NT2/D1 (cell line): Measurements from ENCODE around the gene CX3CL1.
"Not testable (repeated sequence)": the region's sequence is repeated elsewhere in the genome, so short reads cannot be mapped to it uniquely, and the experiment has no call there.

ENCODE experiments used
- DNase-seq: peaks from one replicate; pipeline ENCODE4 v3.0.0-alpha.2; 2011; ENCODE audit warnings: low read depth, low spot score
- H3K27me3 ChIP-seq: 2 replicates; pipeline ENCODE4 v1.6.0; 2011; ENCODE audit warnings: mild to moderate bottlenecking; ENCODE audit not compliant: insufficient read length, insufficient read depth
- H3K36me3 ChIP-seq: 2 replicates; pipeline ENCODE4 v1.6.1; 2011; ENCODE audit warnings: mild to moderate bottlenecking, low read length, mixed read lengths; ENCODE audit not compliant: insufficient read depth, insufficient read length
- H3K4me1 ChIP-seq: 2 replicates; pipeline ENCODE4 v1.5.1; 2011; ENCODE audit not compliant: insufficient read depth, insufficient read length
- H3K4me3 ChIP-seq: 2 replicates; pipeline ENCODE4 v1.5.1; 2011; ENCODE audit warnings: low read depth; ENCODE audit not compliant: insufficient read length
- H3K9ac ChIP-seq: 2 replicates; pipeline ENCODE4 v1.6.0; 2011; ENCODE audit warnings: low read depth; ENCODE audit not compliant: insufficient read length
- H3K9me3 ChIP-seq: 2 replicates; pipeline ENCODE4 v1.5.1; 2011; ENCODE audit warnings: mild to moderate bottlenecking, low read length; ENCODE audit not compliant: insufficient read depth
- SUZ12 ChIP-seq: IDR thresholded peaks from 2 replicates; pipeline ENCODE4 v1.6.1; 2011; ENCODE audit not compliant: insufficient read length, insufficient read depth; ENCODE audit errors: extremely low read depth
- YY1 ChIP-seq: IDR thresholded peaks from 2 replicates; pipeline ENCODE4 v1.6.1; 2011; ENCODE audit not compliant: insufficient read length, insufficient read depth
- ZNF274 ChIP-seq: IDR thresholded peaks from 2 replicates; pipeline ENCODE4 v1.6.1; 2011; ENCODE audit warnings: mild to moderate bottlenecking, low read depth, low read length

Gene CX3CL1

DNA sequence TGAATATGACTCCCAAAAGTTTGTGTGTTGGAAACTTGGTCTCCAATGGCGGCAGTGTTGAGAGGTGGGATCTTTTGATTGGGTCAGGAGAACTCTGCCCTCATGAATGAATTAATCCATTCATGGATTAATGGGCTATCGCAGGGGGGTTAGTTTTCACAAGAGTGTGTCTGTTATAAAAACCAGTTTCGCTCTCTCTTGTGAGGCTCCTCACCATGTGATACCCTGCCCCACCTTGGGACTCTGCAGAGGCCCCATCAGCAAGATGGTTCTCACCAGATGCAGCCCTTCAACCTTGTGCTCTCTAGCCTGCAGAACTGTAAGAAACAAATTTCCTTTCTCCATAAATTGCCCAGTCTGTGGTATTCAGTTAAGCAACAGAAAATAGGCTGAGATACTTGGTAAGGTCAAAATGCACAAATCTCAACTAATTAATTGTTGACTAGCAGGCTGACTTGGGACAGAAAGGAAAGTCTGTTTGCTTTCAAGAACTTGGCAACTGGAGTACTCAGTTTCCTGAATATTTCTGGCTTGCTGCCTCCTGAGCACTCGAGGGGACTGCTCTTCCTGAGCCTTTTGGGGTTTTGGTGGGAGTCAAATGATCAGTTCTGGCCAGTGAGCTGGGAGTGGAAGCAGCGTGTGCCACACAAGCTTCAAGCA lies 18.5 kb downstream of the CX3CL1 start:
- no peaks in the 10 kb centered on the region for H3K36me3 ChIP-seq
- H3K9ac ChIP-seq, result no peak overlapping the region
- TF ChIP-seq SUZ12 (no peak), ZNF274 (no peak), YY1 (no peak)
- peaks cover 4% of the 10 kb centered on the region for H3K4me1 ChIP-seq
- H3K9me3 ChIP-seq, result peaks cover 8% of the 10 kb centered on the region; the same call in 1 of the 2 replicates
- DNase-seq, result no peak
- no peaks in the 10 kb centered on the region for H3K27me3 ChIP-seq
- H3K4me3 ChIP-seq, result no peak overlapping the region

DNA sequence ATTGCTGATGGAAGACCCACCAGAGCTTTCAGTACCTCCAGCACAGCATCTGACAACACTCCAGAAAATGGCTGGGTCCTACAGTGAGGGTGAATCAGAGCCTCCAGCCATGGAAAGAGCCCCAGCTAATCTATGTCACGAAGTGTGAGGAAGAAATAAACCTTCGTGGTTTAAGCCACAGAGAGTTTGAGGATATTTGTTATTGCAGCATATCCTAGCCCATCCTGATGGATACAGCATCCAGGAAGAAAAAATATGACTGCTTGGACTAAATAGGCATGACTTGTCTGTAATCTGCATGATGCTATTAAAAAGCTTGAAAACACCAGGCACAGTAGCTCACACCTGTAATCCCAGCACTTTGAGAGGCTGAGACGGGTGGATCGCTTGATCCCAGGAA lies 19.0 kb downstream of the CX3CL1 start:
- no peak for TF ChIP-seq ZNF274
- TF ChIP-seq YY1, result no peak
- no peak for TF ChIP-seq SUZ12
- no peak overlapping the region for H3K4me3 ChIP-seq
- no peak for DNase-seq
- H3K27me3 ChIP-seq, result no peaks in the 10 kb centered on the region
- H3K36me3 ChIP-seq, result no peaks in the 10 kb centered on the region
- H3K4me1 ChIP-seq, result peaks cover under 1% of the 10 kb centered on the region
- H3K9me3 ChIP-seq, result peaks cover 8% of the 10 kb centered on the region; the same call in 1 of the 2 replicates
- no peak overlapping the region for H3K9ac ChIP-seq

DNA sequence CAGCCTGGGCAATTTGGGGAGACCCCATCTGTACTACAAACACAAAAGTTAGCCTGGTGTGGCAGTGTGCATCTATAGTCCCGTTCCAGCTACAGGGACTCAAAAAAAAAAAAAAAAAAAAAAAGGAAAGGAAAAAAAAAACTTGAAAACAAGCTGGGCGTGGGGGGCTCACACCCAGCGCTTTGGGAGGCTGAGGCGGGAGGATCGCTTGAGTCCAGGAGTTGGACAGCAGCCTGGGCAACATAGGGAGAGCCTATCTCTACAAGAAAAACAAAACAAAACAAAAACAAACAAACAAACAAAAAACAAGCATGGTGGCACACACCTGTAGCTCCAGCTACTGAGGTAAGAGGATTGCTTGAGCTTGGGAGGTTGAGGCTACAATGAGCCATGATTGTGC lies 19.4 kb downstream of the CX3CL1 start:
- Histone ChIP-seq H3K27me3 (no peaks in the 10 kb centered on the region), H3K9me3 (peaks cover 8% of the 10 kb centered on the region; the same call in 1 of the 2 replicates), H3K36me3 (no peaks in the 10 kb centered on the region), H3K4me3 (no peak overlapping the region), H3K4me1 (no peaks in the 10 kb centered on the region), H3K9ac (no peak overlapping the region)
- TF ChIP-seq ZNF274 (no peak), YY1 (no peak), SUZ12 (no peak)
- no peak for DNase-seq

DNA sequence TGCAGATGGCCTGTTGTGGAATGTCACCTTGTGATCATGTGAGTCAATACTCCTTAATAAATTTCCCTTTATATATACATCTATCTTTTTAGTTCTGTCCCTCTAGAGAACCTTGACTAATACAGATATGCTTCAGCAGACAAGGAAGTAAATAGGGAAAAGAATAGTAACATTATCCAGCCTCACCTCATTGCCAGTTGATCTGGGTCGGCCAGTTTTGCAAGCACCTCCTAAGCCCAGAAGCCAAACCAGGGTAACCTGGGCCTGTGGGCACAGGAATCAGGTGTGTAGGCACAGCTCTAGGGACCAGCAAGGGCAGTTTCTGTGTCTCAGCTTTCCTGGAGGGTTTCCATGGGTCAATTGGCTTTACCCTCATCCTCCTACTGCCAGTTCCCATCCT lies 20.4 kb downstream of the CX3CL1 start:
- no peaks in the 10 kb centered on the region for H3K4me1 ChIP-seq
- no peak overlapping the region for H3K4me3 ChIP-seq
- no peaks in the 10 kb centered on the region for H3K36me3 ChIP-seq
- no peak for DNase-seq
- H3K9ac ChIP-seq, result no peak overlapping the region
- H3K27me3 ChIP-seq, result no peaks in the 10 kb centered on the region
- no peak for TF ChIP-seq SUZ12
- no peak for TF ChIP-seq YY1
- no peak for TF ChIP-seq ZNF274
- H3K9me3 ChIP-seq, result peaks cover 8% of the 10 kb centered on the region; the same call in 1 of the 2 replicates

DNA sequence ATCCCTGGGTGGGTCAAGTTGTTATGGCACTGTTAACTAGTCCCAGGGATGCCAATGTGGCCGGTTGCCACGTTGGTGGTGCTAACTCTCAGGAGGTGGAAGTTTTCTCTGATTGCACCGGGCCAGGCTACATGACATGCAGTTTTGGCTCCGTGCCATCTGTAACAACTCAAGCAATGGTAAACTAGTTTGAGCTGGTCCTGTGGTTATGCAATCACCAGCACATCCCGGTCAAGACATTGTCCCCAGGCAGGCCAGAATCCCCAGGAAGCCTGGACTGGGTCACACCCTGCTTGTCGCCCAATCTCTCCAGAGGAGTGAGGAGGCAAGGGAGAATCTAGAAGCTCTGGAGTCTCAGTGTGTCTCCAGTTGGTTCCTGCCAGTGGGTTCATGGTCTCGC lies 22.2 kb downstream of the CX3CL1 start:
- no peaks in the 10 kb centered on the region for H3K27me3 ChIP-seq
- H3K9ac ChIP-seq, result no peak overlapping the region
- no peak for TF ChIP-seq YY1
- no peak for TF ChIP-seq ZNF274
- no peak for TF ChIP-seq SUZ12
- no peak for DNase-seq
- no peak overlapping the region for H3K4me3 ChIP-seq
- H3K36me3 ChIP-seq, result no peaks in the 10 kb centered on the region
- no peaks in the 10 kb centered on the region for H3K4me1 ChIP-seq
- peaks cover 8% of the 10 kb centered on the region; the same call in 1 of the 2 replicates for H3K9me3 ChIP-seq

DNA sequence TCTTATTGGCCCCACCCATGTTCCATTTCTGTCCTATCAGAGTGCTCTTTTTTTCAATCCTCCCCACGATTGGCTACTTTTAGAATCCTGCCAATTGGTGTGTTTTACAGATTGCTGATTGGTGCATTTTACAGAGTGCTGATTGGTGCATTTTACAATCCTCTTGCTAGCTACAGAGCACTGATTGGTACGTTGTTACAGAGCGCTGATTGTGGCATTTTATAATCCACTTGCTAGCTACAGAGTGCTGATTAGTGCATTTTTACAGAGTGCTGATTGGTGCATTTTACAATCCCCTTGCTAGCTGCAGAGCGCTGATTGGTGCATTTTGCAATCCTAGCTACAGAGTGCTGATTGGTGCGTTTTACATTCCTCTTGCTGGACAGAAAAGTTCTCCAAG lies 22.7 kb downstream of the CX3CL1 start:
- Histone ChIP-seq H3K27me3 (no peaks in the 10 kb centered on the region), H3K9me3 (peaks cover 8% of the 10 kb centered on the region; the same call in 1 of the 2 replicates), H3K9ac (no peak overlapping the region), H3K36me3 (no peaks in the 10 kb centered on the region), H3K4me1 (no peaks in the 10 kb centered on the region), H3K4me3 (no peak overlapping the region)
- no peak for TF ChIP-seq ZNF274
- TF ChIP-seq SUZ12, result no peak
- no peak for TF ChIP-seq YY1
- DNase-seq, result no peak

DNA sequence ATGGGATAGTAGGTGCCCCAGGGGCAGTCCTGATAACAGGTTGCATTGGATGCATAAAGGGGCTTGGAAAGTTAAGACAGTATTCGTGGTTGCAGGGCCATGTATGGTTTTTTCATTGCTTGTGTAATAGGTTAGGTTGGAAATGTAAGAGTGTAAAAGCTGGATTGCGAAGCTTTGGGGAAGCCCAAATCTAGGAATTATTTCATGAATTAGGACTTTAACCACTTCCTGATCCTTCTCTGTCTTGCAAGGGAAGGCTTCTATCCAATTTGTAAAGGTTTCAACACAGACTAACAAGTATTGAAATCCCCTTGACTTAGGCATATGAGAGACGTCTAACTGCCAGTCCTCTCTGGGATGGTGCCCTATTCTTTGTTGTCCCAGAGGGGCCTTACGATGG lies 24.5 kb downstream of the CX3CL1 start:
- DNase-seq, result no peak
- Histone ChIP-seq H3K4me1 (no peaks in the 10 kb centered on the region), H3K36me3 (no peaks in the 10 kb centered on the region), H3K27me3 (no peaks in the 10 kb centered on the region), H3K9ac (no peak overlapping the region), H3K9me3 (peaks cover 8% of the 10 kb centered on the region; the same call in 1 of the 2 replicates), H3K4me3 (no peak overlapping the region)
- TF ChIP-seq SUZ12, result no peak
- TF ChIP-seq YY1, result no peak
- TF ChIP-seq ZNF274, result no peak

DNA sequence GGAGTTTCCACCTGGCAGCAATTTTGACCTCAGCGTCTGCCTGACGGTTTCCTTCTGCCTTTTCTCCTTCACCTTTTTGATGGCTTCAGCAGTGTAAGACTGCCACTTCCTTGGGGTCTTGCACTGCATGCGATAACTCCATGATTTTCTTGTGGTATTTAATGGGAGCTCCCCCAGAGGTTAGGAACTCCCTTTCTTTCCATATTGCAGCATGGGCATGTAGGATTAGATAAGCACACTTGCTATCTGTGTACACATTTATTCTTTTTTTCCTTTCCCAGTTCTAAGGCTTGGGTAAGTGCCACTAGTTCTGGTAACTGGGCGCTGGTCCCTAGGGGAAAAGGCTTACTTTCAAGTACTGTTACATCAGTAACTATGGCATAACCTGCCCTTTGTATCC lies 25.2 kb downstream of the CX3CL1 start:
- not testable (repeated sequence) for H3K27me3 ChIP-seq, H3K4me3 ChIP-seq, DNase-seq, H3K9ac ChIP-seq, H3K9me3 ChIP-seq, H3K4me1 ChIP-seq, H3K36me3 ChIP-seq
